H1 (cell line): Measurements from ENCODE around the gene EPHA3. TPM values are rescaled to one million over a fixed set of nuclear protein-coding genes. Genes with fewer than 3 reads are reported as not detected.

Source experiments
- CTCF ChIA-PET: fragments of 300-600 bp; sonication (Branson Sonifier 250); formaldehyde crosslinking; loops from one replicate; lab custom pipeline; 2021; ENCODE audit not compliant: partially characterized antibody; lab: Charles Lee
- POLR2A ChIA-PET: fragments of 300-600 bp; sonication (Branson Sonifier 250); formaldehyde crosslinking; loops from one replicate; lab custom pipeline; 2021; ENCODE audit warnings: inconsistent platforms; ENCODE audit not compliant: partially characterized antibody; lab: Charles Lee
- DNase-seq, 2 experiments: peaks; one replicate each; pipeline versions ENCODE4 v3.0.0 to v3.0.0-alpha.2; 2010 to 2022; ENCODE audit warnings: low spot score in 2 of 2, low read depth in 1 of 2, mixed read lengths in 1 of 2
- FAIRE-seq: peaks from 2 replicates; lab custom pipeline; 2011; peaks lifted over from hg19 to GRCh38; lab: Jason Lieb, UNC
- H2AFZ ChIP-seq: 2 replicates; pipeline ENCODE4 v1.8.1; 2012; ENCODE audit warnings: low read length, inconsistent platforms
- H2AK5ac ChIP-seq: 2 replicates; pipeline ENCODE4 v1.6.1; 2013; ENCODE audit warnings: low read depth, low read length
- H2BK120ac ChIP-seq: replicated peaks from 2 replicates; pipeline ENCODE3; 2013; ENCODE audit warnings: low read depth, low read length, inconsistent platforms
- H2BK12ac ChIP-seq: 2 replicates; pipeline ENCODE4 v1.6.1; 2013; ENCODE audit warnings: low read depth, low read length
- H2BK15ac ChIP-seq: 2 replicates; pipeline ENCODE4 v1.6.1; 2013; ENCODE audit warnings: low read length
- H2BK20ac ChIP-seq: 2 replicates; pipeline ENCODE4 v1.6.1; 2013; ENCODE audit warnings: low read length
- H2BK5ac ChIP-seq: 2 replicates; pipeline ENCODE4 v1.6.1; 2013; ENCODE audit warnings: low read depth, low read length
- H3K14ac ChIP-seq: 2 replicates; pipeline ENCODE4 v1.6.1; 2013; ENCODE audit warnings: inconsistent platforms; ENCODE audit not compliant: insufficient read length
- H3K18ac ChIP-seq: 2 replicates; pipeline ENCODE4 v1.6.1; 2013; ENCODE audit warnings: low read length; ENCODE audit errors: extremely low read depth
- H3K23ac ChIP-seq: 2 replicates; pipeline ENCODE4 v1.6.1; 2013; ENCODE audit warnings: inconsistent platforms; ENCODE audit not compliant: insufficient read length
- H3K23me2 ChIP-seq: 2 replicates; pipeline ENCODE4 v1.6.1; 2013; ENCODE audit warnings: low read depth, low read length
- H3K27ac ChIP-seq: 2 replicates; pipeline ENCODE4 v1.6.1; 2011; ENCODE audit warnings: low read depth, low read length, inconsistent platforms
- H3K27me3 ChIP-seq, 4 experiments: replicated peaks in 1 of 4; 1 replicate in 1 of 4; 2 replicates in 3 of 4; pipeline versions ENCODE4 v1.6.1 to v1.8.1; 2011 to 2013; ENCODE audit warnings: low read length in 3 of 4, mild to moderate bottlenecking in 3 of 4, inconsistent platforms in 2 of 4, mixed read lengths in 2 of 4, moderate library complexity in 1 of 4; ENCODE audit not compliant: control insufficient read depth in 3 of 4, insufficient read depth in 3 of 4; ENCODE audit errors: extremely low read depth in 1 of 4
- H3K36me3 ChIP-seq, 4 experiments: 2 replicates each; pipeline versions ENCODE4 v1.6.1 to v1.8.1; 2011 to 2013; ENCODE audit warnings: mild to moderate bottlenecking in 4 of 4, low read length in 3 of 4, moderate library complexity in 2 of 4, control low read depth in 1 of 4, inconsistent platforms in 1 of 4; ENCODE audit not compliant: insufficient read depth in 4 of 4, control insufficient read depth in 2 of 4
- H3K4ac ChIP-seq: replicated peaks from 2 replicates; pipeline ENCODE3; 2013; ENCODE audit warnings: low read length, low read depth, mixed read lengths, inconsistent platforms; ENCODE audit not compliant: insufficient read length
- H3K4me1 ChIP-seq, 4 experiments: replicated peaks in 1 of 4; 1 replicate in 1 of 4; 2 replicates in 3 of 4; pipeline versions ENCODE4 v1.6.1 to v1.8.1; 2011 to 2013; ENCODE audit warnings: low read length in 3 of 4, inconsistent platforms in 2 of 4, mixed read lengths in 1 of 4; ENCODE audit not compliant: insufficient read depth in 4 of 4, control insufficient read depth in 3 of 4
- H3K4me2 ChIP-seq, 2 experiments: 2 replicates each; pipeline versions ENCODE4 v1.6.1 to v1.8.1; 2011 to 2013; ENCODE audit warnings: low read depth in 2 of 2, low read length in 2 of 2, control low read depth in 1 of 2, inconsistent platforms in 1 of 2, mild to moderate bottlenecking in 1 of 2; ENCODE audit not compliant: insufficient read depth in 1 of 2
- H3K4me3 ChIP-seq, 4 experiments: fragments of 200-600, 300-600 bp in 1 of 4; sonication (generic), shearing (Covaris generic), sonication (Bioruptor Twin) in 1 of 4; 2 replicates each; pipeline versions ENCODE4 v1.5.1 to v1.8.1; 2011 to 2016; ENCODE audit warnings: low read length in 4 of 4, low read depth in 3 of 4, control low read depth in 2 of 4, inconsistent platforms in 2 of 4, mild to moderate bottlenecking in 2 of 4, mixed read lengths in 1 of 4, moderate library complexity in 1 of 4; ENCODE audit not compliant: insufficient read depth in 2 of 4; ENCODE audit errors: extremely low read depth in 1 of 4
- H3K56ac ChIP-seq: replicated peaks from 2 replicates; pipeline ENCODE3; 2013; ENCODE audit warnings: low read depth, mild to moderate bottlenecking, mixed read lengths, low read length, inconsistent platforms; ENCODE audit not compliant: insufficient read length
- H3K79me1 ChIP-seq: 2 replicates; pipeline ENCODE4 v1.6.1; 2013; ENCODE audit warnings: low read depth, low read length, control low read depth
- H3K79me2 ChIP-seq, 2 experiments: 2 replicates each; pipeline versions ENCODE4 v1.6.1 to v1.8.1; 2012 to 2013; ENCODE audit warnings: low read length in 2 of 2, mild to moderate bottlenecking in 2 of 2, inconsistent platforms in 1 of 2; ENCODE audit not compliant: insufficient read depth in 2 of 2, control insufficient read depth in 1 of 2
- H3K9ac ChIP-seq, 4 experiments: replicated peaks in 1 of 4; 1 replicate in 1 of 4; 2 replicates in 3 of 4; pipeline versions ENCODE4 v1.6.1 to v1.8.1; 2011 to 2013; ENCODE audit warnings: low read depth in 3 of 4, low read length in 3 of 4, control low read depth in 2 of 4, mild to moderate bottlenecking in 2 of 4, moderate library complexity in 2 of 4, inconsistent platforms in 1 of 4; ENCODE audit errors: extremely low read depth in 1 of 4
- H3K9me3 ChIP-seq, 2 experiments: 2 replicates each; pipeline versions ENCODE4 v1.6.1 to v1.8.1; 2012 to 2013; ENCODE audit warnings: mild to moderate bottlenecking in 2 of 2, moderate library complexity in 2 of 2, control low read depth in 1 of 2, inconsistent platforms in 1 of 2, low read depth in 1 of 2, low read length in 1 of 2, mixed read lengths in 1 of 2; ENCODE audit not compliant: insufficient read depth in 2 of 2
- H4K20me1 ChIP-seq, 2 experiments: replicated peaks in 1 of 2; 2 replicates each; pipeline versions ENCODE3 to v1.8.1; 2011 to 2013; ENCODE audit warnings: inconsistent platforms in 2 of 2, low read length in 2 of 2, mild to moderate bottlenecking in 1 of 2; ENCODE audit not compliant: insufficient read depth in 2 of 2, control insufficient read depth in 1 of 2
- H4K5ac ChIP-seq: 2 replicates; pipeline ENCODE4 v1.6.1; 2013; ENCODE audit warnings: low read length, low read depth, mixed read lengths, inconsistent platforms; ENCODE audit not compliant: insufficient read length
- H4K8ac ChIP-seq: 2 replicates; pipeline ENCODE4 v1.8.0; 2013; ENCODE audit warnings: mild to moderate bottlenecking, moderate library complexity, low read length, inconsistent platforms; ENCODE audit not compliant: insufficient read depth; ENCODE audit errors: extremely low read depth
- H4K91ac ChIP-seq: replicated peaks from 2 replicates; pipeline ENCODE3; 2013; ENCODE audit warnings: low read length, mixed read lengths, inconsistent platforms; ENCODE audit not compliant: insufficient read length
- ATF3 ChIP-seq: IDR thresholded peaks from 2 replicates; pipeline ENCODE4 v1.6.1; 2011; ENCODE audit warnings: low read depth, mild to moderate bottlenecking, low read length; ENCODE audit not compliant: insufficient read depth
- BACH1 ChIP-seq: IDR thresholded peaks from 2 replicates; pipeline ENCODE4 v1.6.1; 2012; ENCODE audit warnings: low read length, improper control_type of control experiment
- CBX8 ChIP-seq: fragments of 300-800, 300-1000 bp; sonication (generic); IDR thresholded peaks from 2 replicates; pipeline ENCODE4 v1.7.1; 2016; ENCODE audit warnings: low read depth, low read length, borderline replicate concordance
- CEBPB ChIP-seq: IDR thresholded peaks from 2 replicates; pipeline ENCODE4 v1.6.1; 2012; ENCODE audit warnings: low read depth, low read length
- JUN ChIP-seq: IDR thresholded peaks from 2 replicates; pipeline ENCODE4 v1.6.1; 2011; ENCODE audit warnings: low read depth, mild to moderate bottlenecking, improper control_type of control experiment, low read length
- KDM4A ChIP-seq: IDR thresholded peaks from one replicate; pipeline ENCODE4 v1.7.1; 2012; ENCODE audit warnings: low read depth, mild to moderate bottlenecking, moderate library complexity, low read length, inconsistent platforms; ENCODE audit not compliant: severe bottlenecking
- KDM5A ChIP-seq: fragments of 200-600 bp; IDR thresholded peaks from 2 replicates; pipeline ENCODE4 v1.7.1; 2012; ENCODE audit warnings: mild to moderate bottlenecking, low read length, inconsistent platforms, mixed read lengths
- POU5F1 ChIP-seq: IDR thresholded peaks from 2 replicates; pipeline ENCODE4 v1.6.1; 2011; ENCODE audit warnings: low read depth, mild to moderate bottlenecking, low read length, moderate library complexity
- RFX5 ChIP-seq: IDR thresholded peaks from 2 replicates; pipeline ENCODE4 v1.6.1; 2011; ENCODE audit warnings: low read depth, low read length, improper control_type of control experiment, borderline replicate concordance
- SIRT6 ChIP-seq: IDR thresholded peaks from one replicate; pipeline ENCODE4 v1.7.1; 2012; ENCODE audit warnings: low read length, inconsistent platforms
- SP2 ChIP-seq: IDR thresholded peaks from 2 replicates; pipeline ENCODE4 v1.6.1; 2012; ENCODE audit warnings: mild to moderate bottlenecking, low read length, inconsistent platforms
- SRF ChIP-seq: IDR thresholded peaks from 2 replicates; pipeline ENCODE4 v1.6.1; 2011; ENCODE audit warnings: mild to moderate bottlenecking, low read depth, low read length, moderate library complexity
- TCF12 ChIP-seq: IDR thresholded peaks from 2 replicates; pipeline ENCODE4 v1.6.1; 2011; ENCODE audit warnings: low read depth, mild to moderate bottlenecking, low read length
- YY1 ChIP-seq: IDR thresholded peaks from 2 replicates; pipeline ENCODE4 v1.6.1; 2011; ENCODE audit warnings: low read depth, mild to moderate bottlenecking, low read length
- ZNF274 ChIP-seq: IDR thresholded peaks from 2 replicates; pipeline ENCODE4 v1.7.0; 2012; ENCODE audit warnings: low read length, borderline replicate concordance; ENCODE audit errors: extremely low read depth
- WGBS, 2 experiments: shearing (Covaris generic) in 1 of 2; methylation state at CpG; one replicate each; pipeline versions ENCODE4 v1.1.6 to v1.1.7; 2013 to 2015; ENCODE audit warnings: low lambda C conversion rate in 2 of 2, mixed read lengths in 2 of 2, inconsistent platforms in 1 of 2, low coverage in 1 of 2, missing lambda C conversion rate in 1 of 2; ENCODE audit not compliant: insufficient replicate concordance in 2 of 2, insufficient coverage in 1 of 2, insufficient read length in 1 of 2; ENCODE audit errors: extremely low coverage in 1 of 2, missing lambda C conversion rate in 1 of 2; 5-methylcytosine and 5-hydroxymethylcytosine counted together
- polyA plus RNA-seq, 7 experiments: library from polyadenylated mRNA; depleted of rRNA in 3 of 7; stranded (reverse) in 5 of 7; unstranded in 2 of 7; fragments of >200 nt in 5 of 7; fragments of 200-250 nt in 2 of 7; gene quantifications; 1 replicate in 5 of 7; 2 replicates in 1 of 7; 4 replicates in 1 of 7; pipeline versions ENCODE4 v1.2.1 to v1.2.3, GENCODE V29; 2011 to 2013; ENCODE audit warnings: missing spikeins in 2 of 7, mixed read lengths in 2 of 7
- total RNA-seq: library from RNA; stranded (reverse); fragmentation: NEBNext Ultra II Directional; extraction: Animal tissue kit (Norgen Biotek cat#: 25700); gene quantifications from 2 replicates; pipeline ENCODE4 v1.2.1, GENCODE V29; 2021

EPHA3 gene
- total and polyA plus RNA-seq, 2 of the 8 experiments (the other 6 are each of a cell fraction or from before 2014, with no cell fraction given): 0.09 to 0.22 TPM

DNA sequence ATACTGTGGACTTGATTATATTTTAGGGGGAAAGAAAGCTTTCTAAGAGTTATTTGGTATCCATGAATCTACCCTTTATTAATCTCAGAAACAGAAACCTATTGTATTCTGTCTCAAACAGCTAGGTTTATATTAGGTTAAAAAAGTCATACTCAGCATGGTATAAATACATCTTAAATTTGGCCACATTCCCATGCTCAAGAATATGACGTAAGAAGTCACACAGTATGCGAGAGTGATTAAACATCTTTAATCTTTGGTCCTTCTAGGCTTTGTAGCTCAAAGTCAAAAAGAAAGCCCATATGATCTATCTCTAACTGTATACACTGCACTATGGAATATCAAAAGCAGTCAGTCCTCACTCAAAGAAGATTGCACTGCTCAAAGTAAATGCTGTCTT lies 131.4 kb downstream of the EPHA3 start:
- Histone ChIP-seq H3K36me3 (no peaks in the 10 kb centered on the region), H2BK5ac (no peak overlapping the region), H3K27ac (no peak overlapping the region), H3K56ac (no peak overlapping the region), H3K14ac (no peak overlapping the region), H2AFZ (no peak overlapping the region), H2BK15ac (no peak overlapping the region), H3K18ac (no peak overlapping the region), H4K91ac (no peak overlapping the region), H2AK5ac (no peak overlapping the region), H3K79me2 (no peaks in the 10 kb centered on the region), H3K23ac (no peak overlapping the region), H3K9ac (no peak overlapping the region), H2BK20ac (no peak overlapping the region), H3K4ac (no peak overlapping the region), H4K5ac (no peak overlapping the region), H4K20me1 (no peaks in the 10 kb centered on the region), H4K8ac (no peak overlapping the region), H3K9me3 (no peaks in the 10 kb centered on the region), H3K27me3 (no peaks in the 10 kb centered on the region), H2BK12ac (no peak overlapping the region), H3K79me1 (no peaks in the 10 kb centered on the region), H3K4me1 (peaks cover 0 to 3% (median 0%) of the 10 kb centered on the region in 4 experiments; a peak in 1 of 7 replicates), H2BK120ac (no peak overlapping the region), H3K4me3 (no peak overlapping the region), H3K23me2 (no peaks in the 10 kb centered on the region), H3K4me2 (no peak overlapping the region)
- DNase-seq (no peak), FAIRE-seq (no peak)
- ChIA-PET CTCF (no interaction called here), POLR2A (no interaction called here)
- WGBS, 2 experiments: 95% methylated on average over 2 of the region's 2 CpGs; no CpG with 5 or more reads in 1 of the 2 experiments
- TF ChIP-seq TCF12: no peak
- no peak for TF ChIP-seq YY1
- TF ChIP-seq BACH1: no peak
- no peak for TF ChIP-seq SP2
- TF ChIP-seq CEBPB: no peak
- TF ChIP-seq SIRT6: no peak
- TF ChIP-seq KDM5A: no peak
- no peak for TF ChIP-seq JUN
- TF ChIP-seq SRF: no peak
- no peak for TF ChIP-seq ZNF274
- TF ChIP-seq ATF3: no peak
- TF ChIP-seq POU5F1: no peak
- TF ChIP-seq RFX5: no peak
- TF ChIP-seq KDM4A: no peak
- no peak for TF ChIP-seq CBX8
